GM20000 (cell line): Measurements from ENCODE around the gene ADRB2.

ENCODE experiments used
- DNase-seq: peaks from one replicate; pipeline ENCODE4 v3.0.0; 2012; ENCODE audit warnings: low spot score
- TF ChIP-seq, protein P1 (sequence below): IDR thresholded peaks from 2 replicates; pipeline ENCODE4 v1.5.1; 2012; ENCODE audit warnings: mild to moderate bottlenecking, control low read depth; ENCODE audit errors: extremely low read depth, missing control alignments

Gene ADRB2

DNA sequence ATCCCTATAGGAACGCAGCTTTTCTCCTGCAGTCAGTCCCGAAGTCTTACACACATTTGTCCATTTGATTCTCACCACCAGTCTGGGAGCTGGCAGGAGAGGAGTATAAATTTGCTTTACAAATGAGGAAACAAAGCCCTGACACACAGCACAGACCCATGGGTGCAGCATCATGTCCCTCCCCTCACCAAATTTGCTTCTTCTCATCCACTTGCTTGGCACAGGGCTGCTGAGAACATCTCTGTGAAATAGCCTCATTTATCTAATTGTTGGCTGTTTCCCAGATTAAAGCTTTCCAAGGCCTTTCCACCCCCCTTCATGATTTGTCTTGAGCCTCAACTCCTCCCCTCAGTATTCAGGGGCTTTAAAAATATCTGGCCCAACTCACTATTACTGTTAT, 11.3 kb upstream of the ADRB2 start:
- TF ChIP-seq, protein P1, sequence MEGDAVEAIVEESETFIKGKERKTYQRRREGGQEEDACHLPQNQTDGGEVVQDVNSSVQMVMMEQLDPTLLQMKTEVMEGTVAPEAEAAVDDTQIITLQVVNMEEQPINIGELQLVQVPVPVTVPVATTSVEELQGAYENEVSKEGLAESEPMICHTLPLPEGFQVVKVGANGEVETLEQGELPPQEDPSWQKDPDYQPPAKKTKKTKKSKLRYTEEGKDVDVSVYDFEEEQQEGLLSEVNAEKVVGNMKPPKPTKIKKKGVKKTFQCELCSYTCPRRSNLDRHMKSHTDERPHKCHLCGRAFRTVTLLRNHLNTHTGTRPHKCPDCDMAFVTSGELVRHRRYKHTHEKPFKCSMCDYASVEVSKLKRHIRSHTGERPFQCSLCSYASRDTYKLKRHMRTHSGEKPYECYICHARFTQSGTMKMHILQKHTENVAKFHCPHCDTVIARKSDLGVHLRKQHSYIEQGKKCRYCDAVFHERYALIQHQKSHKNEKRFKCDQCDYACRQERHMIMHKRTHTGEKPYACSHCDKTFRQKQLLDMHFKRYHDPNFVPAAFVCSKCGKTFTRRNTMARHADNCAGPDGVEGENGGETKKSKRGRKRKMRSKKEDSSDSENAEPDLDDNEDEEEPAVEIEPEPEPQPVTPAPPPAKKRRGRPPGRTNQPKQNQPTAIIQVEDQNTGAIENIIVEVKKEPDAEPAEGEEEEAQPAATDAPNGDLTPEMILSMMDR = no peak
- no peak for DNase-seq

DNA sequence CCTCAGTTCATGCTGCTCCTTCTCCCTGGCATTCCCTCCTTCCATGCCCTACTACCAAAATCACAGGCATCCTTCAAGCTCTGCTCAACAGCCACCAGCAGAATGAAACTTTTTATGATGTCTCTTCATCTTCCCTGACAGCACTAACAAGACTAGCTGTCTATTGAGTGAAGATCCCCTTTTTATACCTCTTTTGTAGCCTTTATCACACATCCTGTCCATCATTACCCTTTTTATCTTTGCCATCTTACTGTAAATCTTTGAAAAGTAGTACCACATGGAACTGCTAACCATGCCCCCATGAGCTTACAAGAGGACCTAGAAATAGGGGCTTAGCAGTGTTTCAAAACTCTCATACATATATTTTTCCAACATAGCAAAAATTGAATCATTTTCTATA, 10.8 kb upstream of the ADRB2 start:
- TF ChIP-seq, protein P1 = no peak
- DNase-seq = no peak

DNA sequence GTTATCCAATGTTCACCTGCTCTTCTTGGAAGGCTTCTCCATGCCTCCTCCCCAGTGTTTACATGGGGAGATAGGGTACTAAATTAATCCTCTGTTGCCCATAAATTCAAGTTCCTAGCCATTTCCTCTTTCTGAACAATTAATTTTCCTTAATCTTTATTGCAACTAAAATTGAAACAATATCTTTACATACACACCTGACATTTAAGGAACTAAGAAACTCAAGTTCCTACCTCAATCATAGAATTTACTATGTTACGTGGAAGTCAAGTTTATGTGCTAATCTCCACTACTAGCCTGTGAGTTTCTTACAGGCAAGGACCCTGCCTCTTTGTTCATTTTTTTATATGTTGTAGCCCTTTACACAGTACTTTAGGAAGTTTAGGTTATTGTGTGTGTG, 10.1 kb upstream of the ADRB2 start:
- TF ChIP-seq, protein P1 = no peak
- no peak for DNase-seq

DNA sequence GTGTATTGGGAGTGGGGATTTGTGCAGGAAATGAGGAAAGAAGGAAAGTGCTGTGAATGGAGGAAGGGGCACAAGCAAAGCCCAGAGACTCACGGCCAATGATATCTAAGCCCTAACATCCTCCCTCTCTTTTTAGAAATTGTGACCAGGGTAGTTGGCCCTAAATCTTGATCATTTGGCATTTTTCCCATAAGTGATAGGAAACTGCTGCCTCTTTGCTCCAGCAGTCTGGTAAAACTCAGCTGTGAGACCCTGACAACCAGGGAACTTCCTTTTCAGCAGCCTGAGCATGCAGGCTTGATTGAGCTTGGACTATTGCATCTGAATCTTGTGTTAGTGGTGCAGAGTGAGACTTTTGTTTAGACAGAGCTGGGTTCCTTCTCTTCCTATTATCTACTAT, 9.6 kb upstream of the ADRB2 start:
- no peak for DNase-seq

DNA sequence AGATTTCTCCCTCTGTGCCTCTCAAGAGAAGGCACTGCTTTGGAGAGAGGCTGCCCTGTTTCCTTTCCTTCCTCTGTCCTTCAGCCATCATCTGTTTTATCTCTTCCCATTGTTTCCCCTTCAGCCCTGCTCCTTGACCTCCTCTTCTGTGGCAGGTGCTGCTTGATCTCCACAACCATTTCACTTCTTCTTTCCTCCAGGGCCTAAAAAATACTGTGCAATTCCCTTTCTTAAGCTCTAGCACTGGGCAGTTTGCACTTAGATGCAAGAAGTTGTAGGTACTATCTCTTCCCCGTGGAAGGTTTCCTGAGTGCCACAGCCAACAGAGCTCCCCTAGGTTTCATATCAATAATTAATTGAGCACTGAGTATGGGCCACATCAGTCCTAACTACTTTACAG, 8.8 kb upstream of the ADRB2 start:
- TF ChIP-seq, protein P1 = no peak
- no peak for DNase-seq

More for the DNA sequence above, 9.6 kb upstream of the ADRB2 start:
- TF ChIP-seq, protein P1 = no peak

DNA sequence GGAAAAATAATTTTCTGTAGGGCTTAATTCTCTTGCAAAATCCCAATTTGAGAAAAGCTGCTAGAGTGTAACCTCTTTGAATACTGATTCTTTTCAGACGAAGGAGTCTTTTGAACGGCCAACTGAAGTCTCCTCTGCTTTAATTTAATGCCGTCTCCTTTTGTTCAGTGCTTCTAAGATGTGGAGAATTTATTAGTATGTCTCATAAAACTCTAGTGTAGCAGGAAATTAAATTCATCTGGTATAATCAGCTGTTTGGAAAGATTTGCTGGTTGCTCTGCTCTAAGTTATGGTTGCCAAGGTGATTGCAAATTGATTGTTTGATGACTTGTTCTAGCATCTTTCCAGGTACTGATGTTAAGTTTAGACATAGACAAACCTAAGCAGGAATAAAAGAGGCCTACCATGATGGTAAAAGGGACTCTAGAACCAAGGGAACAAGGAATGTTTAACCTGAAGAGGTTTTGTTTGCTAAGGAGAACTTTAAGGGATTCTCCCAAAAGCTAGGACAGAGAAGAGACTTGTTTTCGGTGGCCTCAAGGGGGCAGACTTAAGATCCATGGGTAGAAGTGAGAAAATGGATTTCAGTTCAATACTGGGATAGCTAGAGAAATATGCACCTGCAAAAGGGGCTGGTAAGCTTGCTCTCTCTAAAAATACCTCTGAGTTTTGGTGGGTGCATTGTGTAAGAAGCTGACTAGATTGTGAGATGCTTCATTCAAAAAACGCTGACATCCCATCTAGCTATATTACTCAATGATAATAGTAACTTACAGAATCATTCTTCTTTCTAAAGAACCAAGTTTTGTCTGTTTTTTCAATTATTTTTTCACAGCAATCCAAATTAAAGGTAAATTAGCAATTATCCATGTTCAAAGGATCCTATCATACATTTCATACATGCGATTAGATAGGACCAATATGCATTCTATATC, 5.7 kb upstream of the ADRB2 start:
- TF ChIP-seq, protein P1 = peak; percentile 44

DNA sequence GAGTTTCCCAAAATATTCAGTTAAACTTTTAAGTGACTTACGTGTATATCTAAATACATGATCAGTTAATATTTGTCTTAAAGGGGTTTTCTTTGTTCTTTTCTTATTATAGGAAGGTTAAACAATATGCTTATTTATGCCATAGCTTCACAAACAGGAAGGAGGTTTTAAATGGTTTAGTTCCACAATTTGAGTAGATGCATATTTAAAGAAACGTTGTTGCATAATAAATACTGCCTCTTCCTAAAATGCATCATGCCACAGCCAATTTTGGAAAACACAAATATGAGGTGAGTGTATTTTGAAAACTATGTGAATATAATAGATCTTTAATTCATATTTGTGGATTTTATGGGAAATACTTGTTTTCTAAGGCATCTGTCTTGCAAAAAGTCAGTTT, 2.5 kb upstream of the ADRB2 start:
- DNase-seq = no peak
- TF ChIP-seq, protein P1 = no peak

More for the DNA sequence above, 5.7 kb upstream of the ADRB2 start:
- no peak for DNase-seq
